PC-9 (cell line): ENCODE results near the gene SLCO4A1.

Experiments used
- CTCF ChIP-seq: fragments of 200-600 bp; sonication (generic); conservative IDR thresholded peaks from 2 replicates; pipeline ENCODE4 v1.6.1; 2017; ENCODE audit warnings: mixed run types, antibody characterized with exemption, mild to moderate bottlenecking, moderate library complexity
- EZH2 ChIP-seq: fragments of 200-600 bp; sonication (generic); IDR thresholded peaks from 2 replicates; pipeline ENCODE4 v1.8.0; 2017; ENCODE audit warnings: antibody characterized with exemption, low read depth

- TF ChIP-seq CTCF (no peak), EZH2 (no peak)
Observed at GRCh38 chr20:62669249-62669648, 26.9 kb downstream of the SLCO4A1 start.
